Hepatocyte (in vitro differentiated cells): ENCODE measurements around the gene CPA1.

Source experiments
- EZH2 ChIP-seq: fragments of 200-600 bp; sonication (generic); IDR thresholded peaks from 2 replicates; pipeline ENCODE4 v1.6.1; 2016; ENCODE audit warnings: antibody characterized with exemption, mild to moderate bottlenecking, borderline replicate concordance
- TF ChIP-seq, protein P1 (sequence below): fragments of 200-600 bp; sonication (generic); IDR thresholded peaks from 2 replicates; pipeline ENCODE4 v1.5.1; 2016; ENCODE audit warnings: antibody characterized with exemption, mild to moderate bottlenecking; ENCODE audit not compliant: poor library complexity

DNA sequence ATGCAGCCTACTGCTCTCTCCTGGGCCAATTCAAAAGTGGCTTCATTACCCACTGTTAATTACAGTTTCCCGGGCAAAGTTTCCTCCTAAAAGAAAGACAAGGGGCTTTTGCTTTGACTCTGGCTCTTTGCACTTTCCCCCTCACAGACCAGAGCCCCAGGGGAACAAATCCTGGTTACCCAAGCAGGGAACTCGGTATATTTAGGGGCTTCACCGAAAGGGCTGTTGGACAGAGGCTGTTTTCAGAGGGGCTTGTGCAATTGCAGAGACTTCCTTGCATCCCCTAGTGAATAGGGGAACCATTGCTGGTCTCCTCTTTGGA, 7.0 kb downstream of the CPA1 start:
- TF ChIP-seq, protein P1, sequence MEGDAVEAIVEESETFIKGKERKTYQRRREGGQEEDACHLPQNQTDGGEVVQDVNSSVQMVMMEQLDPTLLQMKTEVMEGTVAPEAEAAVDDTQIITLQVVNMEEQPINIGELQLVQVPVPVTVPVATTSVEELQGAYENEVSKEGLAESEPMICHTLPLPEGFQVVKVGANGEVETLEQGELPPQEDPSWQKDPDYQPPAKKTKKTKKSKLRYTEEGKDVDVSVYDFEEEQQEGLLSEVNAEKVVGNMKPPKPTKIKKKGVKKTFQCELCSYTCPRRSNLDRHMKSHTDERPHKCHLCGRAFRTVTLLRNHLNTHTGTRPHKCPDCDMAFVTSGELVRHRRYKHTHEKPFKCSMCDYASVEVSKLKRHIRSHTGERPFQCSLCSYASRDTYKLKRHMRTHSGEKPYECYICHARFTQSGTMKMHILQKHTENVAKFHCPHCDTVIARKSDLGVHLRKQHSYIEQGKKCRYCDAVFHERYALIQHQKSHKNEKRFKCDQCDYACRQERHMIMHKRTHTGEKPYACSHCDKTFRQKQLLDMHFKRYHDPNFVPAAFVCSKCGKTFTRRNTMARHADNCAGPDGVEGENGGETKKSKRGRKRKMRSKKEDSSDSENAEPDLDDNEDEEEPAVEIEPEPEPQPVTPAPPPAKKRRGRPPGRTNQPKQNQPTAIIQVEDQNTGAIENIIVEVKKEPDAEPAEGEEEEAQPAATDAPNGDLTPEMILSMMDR: no peak
- no peak for TF ChIP-seq EZH2
